EL (cell line): Measurements from ENCODE around the gene ARHGEF33.

ENCODE experiments used
- DNase-seq: peaks from one replicate; pipeline ENCODE4 v3.0.0-alpha.2; 2016

Gene ARHGEF33

GRCh38 chr2:38960609-38961320 lies 71.1 kb downstream of the ARHGEF33 start:
- no peak for DNase-seq

- DNase-seq = no peak
Observed at GRCh38 chr2:38966006-38966405, 76.3 kb downstream of the ARHGEF33 start.

- no peak for DNase-seq
Observed at GRCh38 chr2:38966678-38967077, 77.0 kb downstream of the ARHGEF33 start.

- DNase-seq = no peak
Observed at GRCh38 chr2:38968021-38968420, 78.3 kb downstream of the ARHGEF33 start.

- no peak for DNase-seq
Observed at GRCh38 chr2:38971377-38971776, 81.7 kb downstream of the ARHGEF33 start.

GRCh38 chr2:38973266-38973665 lies 83.6 kb downstream of the ARHGEF33 start:
- DNase-seq = no peak

- no peak for DNase-seq
Observed at GRCh38 chr2:38975042-38975441, 85.4 kb downstream of the ARHGEF33 start.

- no peak for DNase-seq
Observed at GRCh38 chr2:38977047-38977446, 87.4 kb downstream of the ARHGEF33 start.

GRCh38 chr2:38978296-38978903 lies 88.7 kb downstream of the ARHGEF33 start:
- DNase-seq = no peak

GRCh38 chr2:38978908-38979307 lies 89.2 kb downstream of the ARHGEF33 start:
- no peak for DNase-seq

GRCh38 chr2:38981003-38981669 lies 91.5 kb downstream of the ARHGEF33 start:
- DNase-seq = no peak

GRCh38 chr2:38981670-38982357 lies 92.1 kb downstream of the ARHGEF33 start:
- no peak for DNase-seq

GRCh38 chr2:38982498-38982897 lies 92.8 kb downstream of the ARHGEF33 start:
- no peak for DNase-seq

- no peak for DNase-seq
Observed at GRCh38 chr2:38988716-38989115, 99.0 kb downstream of the ARHGEF33 start.

GRCh38 chr2:38991899-38992298 lies 102.2 kb downstream of the ARHGEF33 start:
- DNase-seq = no peak

- DNase-seq = peak; percentile 78
Observed at GRCh38 chr2:38997781-38998180, 108.1 kb downstream of the ARHGEF33 start.

- no peak for DNase-seq
Observed at GRCh38 chr2:39000552-39000951, 110.9 kb downstream of the ARHGEF33 start.

- no peak for DNase-seq
Observed at GRCh38 chr2:39007875-39008504, 118.3 kb downstream of the ARHGEF33 start.

- no peak for DNase-seq
Observed at GRCh38 chr2:39008665-39009064, 119.0 kb downstream of the ARHGEF33 start.

GRCh38 chr2:39013871-39014270 lies 124.2 kb downstream of the ARHGEF33 start:
- DNase-seq = no peak

GRCh38 chr2:39015424-39015823 lies 125.7 kb downstream of the ARHGEF33 start:
- DNase-seq = no peak

GRCh38 chr2:39017334-39017733 lies 127.7 kb downstream of the ARHGEF33 start:
- no peak for DNase-seq

GRCh38 chr2:39018638-39019037 lies 129.0 kb downstream of the ARHGEF33 start:
- no peak for DNase-seq
